ENCODE results near the gene OSBP2.

Gene OSBP2, protein sequence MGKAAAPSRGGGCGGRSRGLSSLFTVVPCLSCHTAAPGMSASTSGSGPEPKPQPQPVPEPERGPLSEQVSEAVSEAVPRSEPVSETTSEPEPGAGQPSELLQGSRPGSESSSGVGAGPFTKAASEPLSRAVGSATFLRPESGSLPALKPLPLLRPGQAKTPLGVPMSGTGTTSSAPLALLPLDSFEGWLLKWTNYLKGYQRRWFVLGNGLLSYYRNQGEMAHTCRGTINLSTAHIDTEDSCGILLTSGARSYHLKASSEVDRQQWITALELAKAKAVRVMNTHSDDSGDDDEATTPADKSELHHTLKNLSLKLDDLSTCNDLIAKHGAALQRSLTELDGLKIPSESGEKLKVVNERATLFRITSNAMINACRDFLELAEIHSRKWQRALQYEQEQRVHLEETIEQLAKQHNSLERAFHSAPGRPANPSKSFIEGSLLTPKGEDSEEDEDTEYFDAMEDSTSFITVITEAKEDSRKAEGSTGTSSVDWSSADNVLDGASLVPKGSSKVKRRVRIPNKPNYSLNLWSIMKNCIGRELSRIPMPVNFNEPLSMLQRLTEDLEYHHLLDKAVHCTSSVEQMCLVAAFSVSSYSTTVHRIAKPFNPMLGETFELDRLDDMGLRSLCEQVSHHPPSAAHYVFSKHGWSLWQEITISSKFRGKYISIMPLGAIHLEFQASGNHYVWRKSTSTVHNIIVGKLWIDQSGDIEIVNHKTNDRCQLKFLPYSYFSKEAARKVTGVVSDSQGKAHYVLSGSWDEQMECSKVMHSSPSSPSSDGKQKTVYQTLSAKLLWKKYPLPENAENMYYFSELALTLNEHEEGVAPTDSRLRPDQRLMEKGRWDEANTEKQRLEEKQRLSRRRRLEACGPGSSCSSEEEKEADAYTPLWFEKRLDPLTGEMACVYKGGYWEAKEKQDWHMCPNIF

GRCh38 chr22:30694640-30695350, at the start of gene OSBP2:
Gene OSBP2, plus strand, starts transcription at chr22:30694874. Its CDS starts 36 bp downstream, at chr22:30694910.
- no peak for TF ChIP-seq GATA2 (IDR thresholded peaks at IDR 0.05; ENCODE audit: low read depth, low read length)
- TF ChIP-seq GATA3 (IDR thresholded peaks at IDR 0.05; ENCODE audit: low read depth, low read length): no peak

- no peak for TF ChIP-seq GATA2 (IDR thresholded peaks at IDR 0.05; ENCODE audit: low read depth, low read length)
- no peak for TF ChIP-seq GATA3 (IDR thresholded peaks at IDR 0.05; ENCODE audit: low read depth, low read length)
Measured at GRCh38 chr22:30646518-30647160, 48.0 kb upstream of the OSBP2 start.

GRCh38 chr22:30647536-30647935, 47.1 kb upstream of the OSBP2 start:
- TF ChIP-seq GATA3 (IDR thresholded peaks at IDR 0.05; ENCODE audit: low read depth, low read length) (no peak), GATA2 (IDR thresholded peaks at IDR 0.05; ENCODE audit: low read depth, low read length) (no peak)

DNA sequence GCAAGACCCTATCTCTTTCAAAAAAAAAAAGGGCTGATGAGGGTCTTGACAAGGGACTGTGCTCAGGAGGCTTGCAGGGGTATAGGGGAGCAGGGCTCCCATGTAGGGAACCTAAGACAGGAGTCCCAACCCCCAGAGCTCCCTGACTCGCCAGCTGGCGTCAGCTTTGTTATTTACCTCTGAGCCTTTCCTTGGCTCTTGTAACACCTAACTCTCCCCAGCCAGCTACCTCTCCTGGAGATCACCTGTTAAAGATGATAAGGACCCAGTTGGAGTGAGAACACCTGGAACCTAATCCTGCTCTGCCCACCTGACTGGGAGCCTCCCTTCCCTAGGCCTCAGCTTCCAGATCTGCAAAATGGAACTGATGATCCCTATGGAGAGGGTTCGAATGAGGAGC, 45.8 kb upstream of the OSBP2 start:
- no peak for TF ChIP-seq GATA2 (IDR thresholded peaks at IDR 0.05; ENCODE audit: low read depth, low read length)
- no peak for TF ChIP-seq GATA3 (IDR thresholded peaks at IDR 0.05; ENCODE audit: low read depth, low read length)

GRCh38 chr22:30649430-30650007, 45.2 kb upstream of the OSBP2 start:
- TF ChIP-seq GATA2 (IDR thresholded peaks at IDR 0.05; ENCODE audit: low read depth, low read length) (no peak), GATA3 (IDR thresholded peaks at IDR 0.05; ENCODE audit: low read depth, low read length) (no peak)

GRCh38 chr22:30650508-30651116, 44.1 kb upstream of the OSBP2 start:
- TF ChIP-seq GATA2 (IDR thresholded peaks at IDR 0.05; ENCODE audit: low read depth, low read length) (no peak), GATA3 (IDR thresholded peaks at IDR 0.05; ENCODE audit: low read depth, low read length) (no peak)

GRCh38 chr22:30652852-30653251, 41.8 kb upstream of the OSBP2 start:
- TF ChIP-seq GATA3 (IDR thresholded peaks at IDR 0.05; ENCODE audit: low read depth, low read length) (no peak), GATA2 (IDR thresholded peaks at IDR 0.05; ENCODE audit: low read depth, low read length) (no peak)

DNA sequence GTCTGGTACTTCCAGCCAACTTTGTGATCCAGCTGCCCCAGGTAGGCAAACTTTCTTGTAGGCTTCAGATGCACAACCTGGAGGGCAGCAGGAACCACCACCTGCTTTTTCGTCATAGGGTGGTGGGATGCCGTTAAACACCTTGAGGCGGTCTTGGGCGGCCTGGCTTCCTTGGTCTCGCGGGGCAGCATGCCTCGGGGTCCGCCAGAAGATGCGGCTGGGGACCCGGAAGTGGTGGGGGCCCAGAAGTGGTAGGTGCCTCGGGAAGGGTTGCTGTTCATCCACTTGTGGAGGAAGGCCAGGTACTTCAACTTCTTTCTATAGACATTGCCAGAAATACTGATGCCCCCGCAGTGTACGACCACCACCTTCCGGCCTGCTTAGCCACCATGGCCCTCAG, 40.3 kb upstream of the OSBP2 start:
- TF ChIP-seq GATA3 (IDR thresholded peaks at IDR 0.05; ENCODE audit: low read depth, low read length): no peak
- TF ChIP-seq GATA2 (IDR thresholded peaks at IDR 0.05; ENCODE audit: low read depth, low read length): no peak

- no peak for TF ChIP-seq GATA3 (IDR thresholded peaks at IDR 0.05; ENCODE audit: low read depth, low read length)
- TF ChIP-seq GATA2 (IDR thresholded peaks at IDR 0.05; ENCODE audit: low read depth, low read length): no peak
Measured at GRCh38 chr22:30655532-30655931, 39.1 kb upstream of the OSBP2 start.

- no peak for TF ChIP-seq GATA3 (IDR thresholded peaks at IDR 0.05; ENCODE audit: low read depth, low read length)
- no peak for TF ChIP-seq GATA2 (IDR thresholded peaks at IDR 0.05; ENCODE audit: low read depth, low read length)
Measured at GRCh38 chr22:30662040-30662439, 32.6 kb upstream of the OSBP2 start.

DNA sequence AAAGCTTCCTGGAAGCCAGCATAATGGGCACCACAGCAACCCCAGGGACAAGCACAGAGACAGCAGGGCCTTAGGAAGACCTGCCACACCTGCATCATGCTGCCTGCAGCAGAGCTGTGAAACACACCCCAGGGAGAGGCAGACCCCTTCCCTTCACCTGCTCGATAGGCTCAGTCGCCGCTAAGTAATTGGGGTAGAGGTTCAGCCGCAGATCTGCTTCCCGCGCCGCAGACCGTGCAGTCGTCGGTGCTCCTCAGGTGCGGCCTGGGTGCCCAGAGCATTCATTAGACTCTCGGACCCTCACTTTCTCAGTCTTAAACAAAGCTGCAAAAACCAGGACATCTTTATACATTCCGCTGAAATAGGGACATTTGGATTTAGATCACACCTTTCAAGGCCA, 29.9 kb upstream of the OSBP2 start:
- TF ChIP-seq GATA2 (IDR thresholded peaks at IDR 0.05; ENCODE audit: low read depth, low read length): no peak
- TF ChIP-seq GATA3 (IDR thresholded peaks at IDR 0.05; ENCODE audit: low read depth, low read length): no peak

GRCh38 chr22:30665266-30665665, 29.4 kb upstream of the OSBP2 start:
- TF ChIP-seq GATA3 (IDR thresholded peaks at IDR 0.05; ENCODE audit: low read depth, low read length) (no peak), GATA2 (IDR thresholded peaks at IDR 0.05; ENCODE audit: low read depth, low read length) (no peak)

- TF ChIP-seq GATA3 (IDR thresholded peaks at IDR 0.05; ENCODE audit: low read depth, low read length) (no peak), GATA2 (IDR thresholded peaks at IDR 0.05; ENCODE audit: low read depth, low read length) (no peak)
Measured at GRCh38 chr22:30665786-30666185, 28.9 kb upstream of the OSBP2 start.
